ENCODE measurements around the gene LAMC3. TPM values are rescaled to one million over a fixed set of nuclear protein-coding genes. Genes with fewer than 3 reads are reported as not detected.

The LAMC3 gene
- polyA plus RNA-seq, 1 of the 3 experiments (the other 2 are of a cell fraction) = 0.07 TPM

DNA sequence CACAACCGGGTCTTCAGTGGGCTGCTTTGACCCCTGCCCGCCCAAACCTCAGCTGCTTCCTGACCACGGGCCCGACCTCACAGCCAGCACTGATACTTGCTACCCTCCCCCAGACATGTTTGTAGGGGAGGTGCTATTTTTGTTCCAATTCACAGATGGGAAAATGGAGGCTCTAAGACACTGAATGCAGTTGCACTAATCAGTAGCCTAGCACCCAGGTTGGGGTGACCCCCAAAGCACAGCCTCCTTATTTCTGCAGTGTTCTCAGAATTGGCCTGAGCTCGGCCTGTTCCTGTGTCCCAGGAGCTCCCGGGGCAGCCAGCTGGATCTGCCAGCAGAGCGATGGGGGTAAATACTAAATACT is 22.6 kb downstream of the LAMC3 start:
- Histone ChIP-seq H3K9me2 (no peaks in the 10 kb centered on the region), H4K20me1 (ENCODE audit: insufficient read depth) (no peaks in the 10 kb centered on the region), H2AFZ (ENCODE audit: low read depth) (no peak overlapping the region), H3K4me3 (ENCODE audit: low read depth in 2 of 2, low read length in 1 of 2) (no peak overlapping the region), H3F3A (replicated peaks; ENCODE audit: insufficient read depth) (no peaks in the 10 kb centered on the region), H3K27ac (ENCODE audit: low read depth in 2 of 2, low read length in 1 of 2) (no peak overlapping the region), H3K36me3 (replicated peaks in 1 of 2; ENCODE audit: control insufficient read depth in 1 of 2, insufficient read depth in 2 of 2, low read length in 1 of 2) (no peaks in the 10 kb centered on the region), H3K79me2 (ENCODE audit: insufficient read depth) (no peaks in the 10 kb centered on the region), H3K4me2 (no peak overlapping the region), H3K4me1 (ENCODE audit: control insufficient read depth in 1 of 2, insufficient read depth in 2 of 2, low read depth in 1 of 2, low read length in 1 of 2) (peaks cover 0 to 5% of the 10 kb centered on the region in 2 experiments; a peak in 1 of 4 replicates), H3K9ac (no peak overlapping the region), H3K27me3 (ENCODE audit: insufficient read depth) (0 out of 2 replicates have a peak, but pooled peaks cover 5% of the 10 kb centered on the region), H3K9me3 (no peaks in the 10 kb centered on the region)
- no peak for DNase-seq
- 77% methylated on average over 6 of the region's 7 CpGs for WGBS (ENCODE audit: low lambda C conversion rate)
- TF ChIP-seq, protein P1, sequence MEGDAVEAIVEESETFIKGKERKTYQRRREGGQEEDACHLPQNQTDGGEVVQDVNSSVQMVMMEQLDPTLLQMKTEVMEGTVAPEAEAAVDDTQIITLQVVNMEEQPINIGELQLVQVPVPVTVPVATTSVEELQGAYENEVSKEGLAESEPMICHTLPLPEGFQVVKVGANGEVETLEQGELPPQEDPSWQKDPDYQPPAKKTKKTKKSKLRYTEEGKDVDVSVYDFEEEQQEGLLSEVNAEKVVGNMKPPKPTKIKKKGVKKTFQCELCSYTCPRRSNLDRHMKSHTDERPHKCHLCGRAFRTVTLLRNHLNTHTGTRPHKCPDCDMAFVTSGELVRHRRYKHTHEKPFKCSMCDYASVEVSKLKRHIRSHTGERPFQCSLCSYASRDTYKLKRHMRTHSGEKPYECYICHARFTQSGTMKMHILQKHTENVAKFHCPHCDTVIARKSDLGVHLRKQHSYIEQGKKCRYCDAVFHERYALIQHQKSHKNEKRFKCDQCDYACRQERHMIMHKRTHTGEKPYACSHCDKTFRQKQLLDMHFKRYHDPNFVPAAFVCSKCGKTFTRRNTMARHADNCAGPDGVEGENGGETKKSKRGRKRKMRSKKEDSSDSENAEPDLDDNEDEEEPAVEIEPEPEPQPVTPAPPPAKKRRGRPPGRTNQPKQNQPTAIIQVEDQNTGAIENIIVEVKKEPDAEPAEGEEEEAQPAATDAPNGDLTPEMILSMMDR (IDR thresholded peaks at IDR 0.05) = no peak
- TF ChIP-seq RAD21 (IDR thresholded peaks at IDR 0.05; ENCODE audit: low read length) (no peak), JUND (IDR thresholded peaks at IDR 0.05) (no peak), FOXJ3 (CRISPR knock-in tag; IDR thresholded peaks at IDR 0.05) (no peak), RCOR1 (IDR thresholded peaks at IDR 0.05; ENCODE audit: low read length) (no peak), RFX5 (IDR thresholded peaks at IDR 0.05; ENCODE audit: low read length) (no peak), TCF12 (IDR thresholded peaks at IDR 0.05) (no peak), ELF1 (IDR thresholded peaks at IDR 0.05) (no peak), SMC3 (IDR thresholded peaks at IDR 0.05; ENCODE audit: low read depth, low read length) (no peak)
- TF ChIP-seq, protein P2, sequence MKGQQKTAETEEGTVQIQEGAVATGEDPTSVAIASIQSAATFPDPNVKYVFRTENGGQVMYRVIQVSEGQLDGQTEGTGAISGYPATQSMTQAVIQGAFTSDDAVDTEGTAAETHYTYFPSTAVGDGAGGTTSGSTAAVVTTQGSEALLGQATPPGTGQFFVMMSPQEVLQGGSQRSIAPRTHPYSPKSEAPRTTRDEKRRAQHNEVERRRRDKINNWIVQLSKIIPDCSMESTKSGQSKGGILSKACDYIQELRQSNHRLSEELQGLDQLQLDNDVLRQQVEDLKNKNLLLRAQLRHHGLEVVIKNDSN (IDR thresholded peaks at IDR 0.05; ENCODE audit: borderline replicate concordance, low read depth) = no peak
- CTCF ChIA-PET = interaction anchor here (1.0 to 2.4 kb wide), 6 partner anchors 9 to 324 kb away, joined by 3 to 15 read pairs (median 4); no protein-coding TSS in a partner anchor
- POLR2A ChIA-PET = no interaction called here

DNA sequence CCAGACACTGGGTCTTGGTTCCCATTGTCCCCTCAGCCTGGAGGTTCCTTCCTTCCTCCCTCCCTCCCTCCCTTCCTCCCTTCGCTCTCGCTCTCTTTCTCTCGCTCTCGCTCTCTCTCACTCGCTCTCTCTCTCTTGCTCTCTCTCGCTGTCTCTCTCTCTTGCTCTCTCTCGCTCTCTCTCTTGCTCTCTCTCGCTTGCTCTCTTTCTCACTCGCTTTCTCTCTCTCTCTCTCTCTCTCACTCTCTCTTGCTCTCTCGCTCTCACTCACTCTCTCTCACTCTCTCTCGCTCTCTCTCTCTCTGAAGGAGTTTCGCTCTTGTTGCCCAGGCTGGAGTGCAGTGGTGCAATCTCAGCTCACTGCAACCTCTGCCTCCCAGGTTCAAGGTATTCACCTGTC is 23.4 kb downstream of the LAMC3 start:
- Histone ChIP-seq H3K4me2 (no peak overlapping the region), H3K4me3 (ENCODE audit: low read depth in 2 of 2, low read length in 1 of 2) (no peak overlapping the region), H3K27ac (ENCODE audit: low read depth in 2 of 2, low read length in 1 of 2) (no peak overlapping the region), H3K4me1 (ENCODE audit: control insufficient read depth in 1 of 2, insufficient read depth in 2 of 2, low read depth in 1 of 2, low read length in 1 of 2) (peaks cover 0 to 13% of the 10 kb centered on the region in 2 experiments; a peak in 1 of 4 replicates), H2AFZ (ENCODE audit: low read depth) (no peak overlapping the region), H4K20me1 (ENCODE audit: insufficient read depth) (no peaks in the 10 kb centered on the region), H3K9me3 (no peaks in the 10 kb centered on the region), H3F3A (replicated peaks; ENCODE audit: insufficient read depth) (no peaks in the 10 kb centered on the region), H3K79me2 (ENCODE audit: insufficient read depth) (no peaks in the 10 kb centered on the region), H3K9me2 (no peaks in the 10 kb centered on the region), H3K36me3 (replicated peaks in 1 of 2; ENCODE audit: control insufficient read depth in 1 of 2, insufficient read depth in 2 of 2, low read length in 1 of 2) (no peaks in the 10 kb centered on the region), H3K9ac (no peak overlapping the region), H3K27me3 (ENCODE audit: insufficient read depth) (0 out of 2 replicates have a peak, but pooled peaks cover 5% of the 10 kb centered on the region)
- ChIA-PET CTCF (interaction anchor here (1.3 to 2.4 kb wide), 2 partner anchors 14 to 166 kb away, joined by 5 to 15 read pairs; no protein-coding TSS in a partner anchor), POLR2A (no interaction called here)
- no peak for DNase-seq
- WGBS (ENCODE audit: low lambda C conversion rate) = 88% methylated on average over 12 of the region's 12 CpGs
- TF ChIP-seq USF2 (IDR thresholded peaks at IDR 0.05; ENCODE audit: borderline replicate concordance, low read depth, low read length) (no peak), FOXM1 (IDR thresholded peaks at IDR 0.05; ENCODE audit: low read depth) (no peak), RAD21 (IDR thresholded peaks at IDR 0.05; ENCODE audit: low read length) (no peak), ELF1 (IDR thresholded peaks at IDR 0.05) (no peak), CHD2 (IDR thresholded peaks at IDR 0.05; ENCODE audit: low read length, partially characterized antibody) (no peak), REST (IDR thresholded peaks at IDR 0.05; ENCODE audit: low read depth, low read length) (no peak), FOXJ3 (CRISPR knock-in tag; IDR thresholded peaks at IDR 0.05) (no peak), PBX3 (IDR thresholded peaks at IDR 0.05) (no peak), POLR2AphosphoS5 (IDR thresholded peaks at IDR 0.05; ENCODE audit: low read depth, low read length) (no peak), RFX5 (IDR thresholded peaks at IDR 0.05; ENCODE audit: low read length) (no peak)
- TF ChIP-seq, protein P3, sequence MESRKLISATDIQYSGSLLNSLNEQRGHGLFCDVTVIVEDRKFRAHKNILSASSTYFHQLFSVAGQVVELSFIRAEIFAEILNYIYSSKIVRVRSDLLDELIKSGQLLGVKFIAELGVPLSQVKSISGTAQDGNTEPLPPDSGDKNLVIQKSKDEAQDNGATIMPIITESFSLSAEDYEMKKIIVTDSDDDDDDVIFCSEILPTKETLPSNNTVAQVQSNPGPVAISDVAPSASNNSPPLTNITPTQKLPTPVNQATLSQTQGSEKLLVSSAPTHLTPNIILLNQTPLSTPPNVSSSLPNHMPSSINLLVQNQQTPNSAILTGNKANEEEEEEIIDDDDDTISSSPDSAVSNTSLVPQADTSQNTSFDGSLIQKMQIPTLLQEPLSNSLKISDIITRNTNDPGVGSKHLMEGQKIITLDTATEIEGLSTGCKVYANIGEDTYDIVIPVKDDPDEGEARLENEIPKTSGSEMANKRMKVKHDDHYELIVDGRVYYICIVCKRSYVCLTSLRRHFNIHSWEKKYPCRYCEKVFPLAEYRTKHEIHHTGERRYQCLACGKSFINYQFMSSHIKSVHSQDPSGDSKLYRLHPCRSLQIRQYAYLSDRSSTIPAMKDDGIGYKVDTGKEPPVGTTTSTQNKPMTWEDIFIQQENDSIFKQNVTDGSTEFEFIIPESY (IDR thresholded peaks at IDR 0.05; ENCODE audit: borderline replicate concordance, low read depth) = no peak

Measured in SK-N-SH (cell line).